UCSD-AML1 (cell line): ENCODE measurements around the gene DPP6.

Experiments
- DNase-seq: peaks from one replicate; lab custom pipeline; 2025; ENCODE audit not compliant: unreplicated experiment; lab: John Stamatoyannopoulos, UW

Gene DPP6

DNA sequence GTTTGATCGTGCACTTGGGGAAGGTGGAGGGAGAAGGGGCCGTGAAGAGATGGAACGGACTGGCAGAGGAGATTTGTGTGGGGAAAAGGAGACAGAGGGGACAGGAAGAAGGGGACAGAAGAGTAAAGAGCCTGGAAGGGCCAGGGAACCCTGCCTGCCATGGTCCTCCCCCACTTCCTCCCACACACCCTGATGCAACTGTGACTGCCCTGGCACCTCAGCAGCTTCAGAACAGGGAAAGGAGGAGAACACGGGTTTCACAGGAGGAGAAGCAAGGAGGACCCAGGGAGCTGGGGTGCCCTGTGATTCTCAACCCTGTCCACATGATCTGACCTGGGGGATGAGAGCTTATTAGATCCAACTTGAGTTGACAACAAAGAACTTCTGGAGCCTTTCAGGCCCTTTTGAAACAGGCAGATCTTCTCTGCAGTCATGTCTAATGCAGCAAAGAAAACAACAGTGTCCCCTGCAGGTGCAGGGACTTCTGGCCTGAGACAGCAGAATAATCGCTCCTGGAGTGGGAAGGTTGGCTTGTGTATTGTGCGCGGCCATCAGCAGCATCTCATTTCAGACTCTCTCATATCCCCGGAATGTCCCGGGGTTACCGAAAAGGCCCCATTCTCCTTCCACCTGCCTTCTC is 529.2 kb downstream of the DPP6 start:
- DNase-seq, result no peak

GRCh38 chr7:154583454-154583853 is 531.3 kb downstream of the DPP6 start:
- DNase-seq, result no peak

- no peak for DNase-seq
Observed at GRCh38 chr7:154584352-154585252, 532.4 kb downstream of the DPP6 start.

GRCh38 chr7:154587792-154588191 is 535.6 kb downstream of the DPP6 start:
- no peak for DNase-seq

DNA sequence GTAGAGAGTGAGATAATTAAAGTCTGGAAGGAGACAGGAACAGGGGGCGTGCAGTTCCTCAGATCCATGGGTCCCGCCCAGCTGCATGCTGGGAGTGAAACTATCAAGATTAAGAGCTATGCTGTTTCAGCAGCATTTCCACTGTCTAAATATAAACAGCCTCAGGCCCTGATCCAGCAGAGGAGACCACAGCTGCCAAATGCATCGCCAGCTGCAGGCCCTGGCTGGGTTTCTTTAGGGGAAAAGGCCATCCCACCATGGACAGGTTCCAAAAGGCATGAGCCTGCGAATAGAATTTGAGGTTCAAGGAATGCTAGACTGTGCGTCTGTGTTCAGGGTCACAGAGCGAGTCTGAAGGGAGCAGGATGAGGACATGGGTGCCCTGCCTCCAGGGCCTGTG is 539.3 kb downstream of the DPP6 start:
- no peak for DNase-seq

- DNase-seq, result no peak
Observed at GRCh38 chr7:154592388-154592787, 540.2 kb downstream of the DPP6 start.

GRCh38 chr7:154598396-154598795 is 546.2 kb downstream of the DPP6 start:
- no peak for DNase-seq

DNA sequence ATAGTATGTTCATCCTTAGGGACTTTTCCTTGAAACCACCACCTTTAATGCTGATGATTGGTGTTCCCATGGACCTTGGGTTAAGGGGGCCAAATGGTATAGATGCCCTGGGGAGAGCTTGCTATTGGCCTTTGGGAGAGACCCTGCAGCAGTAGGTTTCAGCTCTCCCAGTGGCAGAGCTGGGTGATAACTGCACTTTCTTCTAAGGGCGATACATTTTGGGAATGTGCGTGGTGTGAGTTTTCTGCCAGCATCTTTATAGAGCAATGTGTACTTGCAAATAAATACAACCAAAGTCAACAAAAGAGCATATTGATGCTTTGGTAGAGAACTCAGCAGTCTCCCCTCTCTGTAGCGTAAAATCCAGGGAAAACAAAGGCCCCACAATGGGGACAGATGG is 546.7 kb downstream of the DPP6 start:
- DNase-seq, result no peak

GRCh38 chr7:154610903-154611302 is 558.7 kb downstream of the DPP6 start:
- DNase-seq, result no peak

DNA sequence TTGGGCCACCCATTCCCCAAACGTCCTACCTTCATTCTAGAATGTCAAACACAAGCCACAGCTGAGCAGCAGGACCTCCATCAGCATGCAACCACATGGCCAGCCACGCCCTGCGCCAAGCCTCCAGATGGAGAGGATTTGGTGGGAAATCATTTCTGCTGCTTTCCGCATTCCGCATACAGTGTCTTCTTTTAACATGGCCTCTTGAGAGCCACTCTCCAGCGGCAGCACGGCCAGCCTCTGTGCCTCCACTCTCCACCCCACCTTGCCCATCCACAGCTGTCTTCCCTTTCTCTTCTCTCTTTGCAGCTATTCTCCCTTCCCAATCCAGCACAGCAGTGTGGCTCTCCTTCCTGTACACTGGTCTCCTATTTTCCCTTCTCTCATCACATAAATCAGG is 561.6 kb downstream of the DPP6 start:
- DNase-seq, result no peak

- DNase-seq, result no peak
Observed at GRCh38 chr7:154620141-154620755, 568.0 kb downstream of the DPP6 start.

DNA sequence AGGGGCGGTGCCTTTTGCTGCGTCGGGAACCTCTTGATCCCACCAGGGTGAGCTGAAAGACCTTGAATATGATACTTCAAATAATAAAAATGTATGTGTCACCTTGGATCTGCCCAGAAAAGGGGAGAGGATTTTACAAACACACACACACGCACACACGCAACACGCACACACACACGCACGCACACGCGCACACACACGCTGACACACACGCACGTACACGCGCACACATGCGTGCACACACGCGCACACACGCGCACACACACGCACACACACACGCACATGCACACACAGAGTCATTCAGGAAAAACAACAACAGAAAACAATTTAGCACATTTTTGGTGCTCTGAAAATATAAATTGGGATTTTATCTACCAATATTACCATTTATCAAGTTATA is 571.2 kb downstream of the DPP6 start:
- DNase-seq, result no peak

- no peak for DNase-seq
Observed at GRCh38 chr7:154627646-154628290, 575.6 kb downstream of the DPP6 start.

GRCh38 chr7:154628556-154628955 is 576.4 kb downstream of the DPP6 start:
- DNase-seq, result no peak

DNA sequence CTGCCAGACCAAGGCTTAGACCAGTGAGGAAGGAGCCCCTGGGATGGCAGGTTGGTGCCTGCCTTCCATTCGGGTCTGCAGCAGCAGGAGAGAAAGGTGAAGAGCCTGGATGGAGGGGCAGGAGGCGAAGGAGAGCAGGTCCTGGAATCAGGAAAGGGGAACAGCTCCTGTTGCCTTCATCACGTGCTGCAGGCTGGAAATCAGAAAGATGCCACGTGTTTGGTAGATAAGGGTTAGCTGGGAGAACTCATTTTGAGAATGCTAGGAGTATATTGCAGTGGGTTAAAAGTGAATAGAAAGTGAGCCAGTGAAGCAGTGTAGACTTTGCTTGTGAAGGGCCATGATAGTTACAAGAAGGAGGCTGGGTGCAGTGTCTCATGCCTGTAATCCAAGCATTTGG is 579.0 kb downstream of the DPP6 start:
- DNase-seq, result no peak

DNA sequence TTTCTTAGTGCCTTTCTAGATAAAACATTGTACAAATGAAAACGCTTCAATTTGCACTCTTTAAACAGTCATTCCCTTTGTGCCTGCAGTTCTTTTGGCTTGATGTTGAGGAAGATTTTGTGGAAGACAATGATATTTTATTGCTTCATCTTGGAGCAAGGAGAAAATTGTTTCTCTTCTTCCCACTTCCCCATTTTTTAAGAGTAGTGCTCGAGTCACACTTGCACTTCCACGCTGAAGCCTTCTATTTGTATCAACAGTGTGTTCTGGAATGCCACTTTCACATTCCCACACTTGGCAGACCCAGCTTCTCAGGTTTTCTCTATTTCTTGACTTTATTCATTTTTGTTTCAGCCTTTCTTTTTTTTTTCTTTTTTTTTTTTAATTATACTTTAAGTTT is 581.4 kb downstream of the DPP6 start:
- DNase-seq, result no peak

GRCh38 chr7:154638286-154638685 is 586.1 kb downstream of the DPP6 start:
- DNase-seq, result no peak

GRCh38 chr7:154640266-154640865 is 588.2 kb downstream of the DPP6 start:
- DNase-seq, result no peak

- DNase-seq, result no peak
Observed at GRCh38 chr7:154640917-154641316, 588.7 kb downstream of the DPP6 start.

GRCh38 chr7:154644366-154644765 is 592.2 kb downstream of the DPP6 start:
- DNase-seq, result no peak
